Glutamatergic neuron (in vitro differentiated cells): Measurements from ENCODE around the gene ERGIC1. TPM values are rescaled to one million over a fixed set of nuclear protein-coding genes. Genes with fewer than 3 reads are reported as not detected.

ENCODE experiments used
- DNase-seq: peaks from one replicate; pipeline ENCODE4 v3.0.0; 2022
- H3K27ac Mint-ChIP-seq: one replicate; pipeline ENCODE4 v1.8.0; 2020; ENCODE audit warnings: mild to moderate bottlenecking, mixed read lengths, inconsistent platforms; ENCODE audit not compliant: unreplicated experiment
- H3K27me3 Mint-ChIP-seq: one replicate; pipeline ENCODE4 v1.8.0; 2020; ENCODE audit warnings: mild to moderate bottlenecking, moderate library complexity, mixed read lengths, inconsistent platforms; ENCODE audit not compliant: unreplicated experiment
- H3K36me3 Mint-ChIP-seq: one replicate; pipeline ENCODE4 v1.8.0; 2020; ENCODE audit warnings: mild to moderate bottlenecking, mixed read lengths, inconsistent platforms; ENCODE audit not compliant: unreplicated experiment
- H3K4me1 Mint-ChIP-seq: one replicate; pipeline ENCODE4 v1.8.0; 2020; ENCODE audit warnings: mild to moderate bottlenecking, low read depth, mixed read lengths, inconsistent platforms; ENCODE audit not compliant: unreplicated experiment
- H3K4me3 Mint-ChIP-seq: one replicate; pipeline ENCODE4 v1.8.0; 2020; ENCODE audit warnings: mild to moderate bottlenecking, mixed read lengths, inconsistent platforms; ENCODE audit not compliant: unreplicated experiment
- H3K9me3 Mint-ChIP-seq: one replicate; pipeline ENCODE4 v1.8.0; 2020; ENCODE audit warnings: mild to moderate bottlenecking, moderate library complexity, mixed read lengths, inconsistent platforms; ENCODE audit not compliant: unreplicated experiment
- total RNA-seq: library from RNA; stranded (reverse); fragmentation: NEBNext Ultra II Directional; extraction: Animal tissue kit (Norgen Biotek cat#: 25700); gene quantifications from one replicate; pipeline ENCODE4 v1.2.1, GENCODE V29; 2021; ENCODE audit not compliant: unreplicated experiment
- TF ChIP-seq, protein P1 (sequence below): fragments of 200-600 bp; sonication (generic); IDR thresholded peaks from one replicate; pipeline ENCODE4 v1.5.0; 2021; ENCODE audit not compliant: partially characterized antibody, unreplicated experiment

The ERGIC1 gene
- total RNA-seq, 1 donor from 2014 or later = 76.2 TPM

GRCh38 chr5:172898843-172899369 is 64.9 kb downstream of the ERGIC1 start:
- TF ChIP-seq, protein P1, sequence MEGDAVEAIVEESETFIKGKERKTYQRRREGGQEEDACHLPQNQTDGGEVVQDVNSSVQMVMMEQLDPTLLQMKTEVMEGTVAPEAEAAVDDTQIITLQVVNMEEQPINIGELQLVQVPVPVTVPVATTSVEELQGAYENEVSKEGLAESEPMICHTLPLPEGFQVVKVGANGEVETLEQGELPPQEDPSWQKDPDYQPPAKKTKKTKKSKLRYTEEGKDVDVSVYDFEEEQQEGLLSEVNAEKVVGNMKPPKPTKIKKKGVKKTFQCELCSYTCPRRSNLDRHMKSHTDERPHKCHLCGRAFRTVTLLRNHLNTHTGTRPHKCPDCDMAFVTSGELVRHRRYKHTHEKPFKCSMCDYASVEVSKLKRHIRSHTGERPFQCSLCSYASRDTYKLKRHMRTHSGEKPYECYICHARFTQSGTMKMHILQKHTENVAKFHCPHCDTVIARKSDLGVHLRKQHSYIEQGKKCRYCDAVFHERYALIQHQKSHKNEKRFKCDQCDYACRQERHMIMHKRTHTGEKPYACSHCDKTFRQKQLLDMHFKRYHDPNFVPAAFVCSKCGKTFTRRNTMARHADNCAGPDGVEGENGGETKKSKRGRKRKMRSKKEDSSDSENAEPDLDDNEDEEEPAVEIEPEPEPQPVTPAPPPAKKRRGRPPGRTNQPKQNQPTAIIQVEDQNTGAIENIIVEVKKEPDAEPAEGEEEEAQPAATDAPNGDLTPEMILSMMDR = no peak
- Mint-ChIP-seq H3K9me3 (peaks cover 8% of the 10 kb centered on the region), H3K36me3 (peaks cover 2% of the 10 kb centered on the region), H3K27me3 (peaks cover 10% of the 10 kb centered on the region), H3K4me1 (peaks cover 7% of the 10 kb centered on the region), H3K27ac (no peak overlapping the region), H3K4me3 (no peak overlapping the region)
- DNase-seq = no peak

DNA sequence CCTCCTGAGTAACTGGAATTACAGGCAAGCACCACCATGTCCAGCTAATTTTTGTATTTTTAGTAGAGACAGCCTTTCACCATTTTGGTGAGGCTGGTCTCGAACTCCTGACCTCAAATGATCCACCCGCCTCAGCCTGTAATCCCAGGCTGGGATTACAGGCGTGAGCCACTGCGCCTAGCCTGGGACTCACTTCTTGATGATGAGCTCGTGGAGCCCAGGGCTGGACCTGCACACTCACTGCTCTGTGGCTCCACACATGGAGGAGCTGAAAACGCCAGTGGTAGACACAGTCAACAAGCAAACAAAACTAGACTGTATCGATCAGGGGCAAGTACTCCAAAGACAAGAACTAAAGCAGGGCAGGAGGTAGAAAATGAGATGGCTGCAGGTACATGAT is 65.4 kb downstream of the ERGIC1 start:
- TF ChIP-seq, protein P1 = no peak
- Mint-ChIP-seq H3K36me3 (peaks cover 5% of the 10 kb centered on the region), H3K4me1 (peaks cover 12% of the 10 kb centered on the region), H3K27ac (no peak overlapping the region), H3K9me3 (peaks cover 10% of the 10 kb centered on the region), H3K27me3 (peaks cover 11% of the 10 kb centered on the region), H3K4me3 (no peak overlapping the region)
- DNase-seq = no peak

DNA sequence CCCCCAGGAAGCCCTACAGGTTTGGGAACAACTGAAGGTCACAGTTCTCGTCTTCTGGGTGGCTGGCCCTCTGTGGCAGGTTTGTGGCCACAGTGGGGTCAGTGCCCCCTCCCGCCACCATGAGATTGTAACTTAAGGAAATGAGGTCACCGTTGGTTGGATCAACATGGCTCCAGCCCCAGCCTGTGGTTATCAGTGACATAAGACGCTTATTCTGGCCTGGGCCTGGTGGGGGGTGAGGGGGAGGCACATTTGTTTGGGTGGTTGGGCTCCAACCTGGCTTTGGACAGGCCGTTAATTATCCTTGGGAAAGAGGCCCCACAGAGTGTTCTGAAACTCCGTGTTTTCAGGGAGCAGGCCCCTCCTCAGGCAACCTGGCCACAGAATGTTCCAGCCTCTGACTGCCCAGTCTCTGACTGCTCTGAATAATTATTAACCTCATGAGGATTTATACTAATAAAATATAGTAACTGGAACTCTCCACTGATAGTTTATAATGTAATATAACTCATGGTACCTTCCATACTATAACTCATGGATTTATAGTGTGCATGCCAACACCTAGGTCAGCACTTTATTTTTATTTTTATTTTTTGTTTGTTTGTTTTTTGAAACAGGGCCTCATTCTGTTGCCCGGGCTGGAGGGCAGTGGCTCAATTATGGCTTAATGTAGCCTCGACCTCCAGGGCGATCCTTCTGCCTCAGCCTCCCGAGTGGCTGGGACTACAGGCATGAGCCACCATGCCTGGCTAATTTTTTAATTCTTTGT is 67.1 kb downstream of the ERGIC1 start:
- H3K4me3 Mint-ChIP-seq = no peak overlapping the region
- no peak overlapping the region for H3K27ac Mint-ChIP-seq
- peaks cover 10% of the 10 kb centered on the region for H3K9me3 Mint-ChIP-seq
- peaks cover 18% of the 10 kb centered on the region for H3K4me1 Mint-ChIP-seq
- DNase-seq = no peak
- TF ChIP-seq, protein P1 = no peak
- H3K27me3 Mint-ChIP-seq = peaks cover 8% of the 10 kb centered on the region
- peaks cover 5% of the 10 kb centered on the region for H3K36me3 Mint-ChIP-seq

- TF ChIP-seq, protein P1 = no peak
- Mint-ChIP-seq H3K4me1 (peaks cover 20% of the 10 kb centered on the region), H3K4me3 (no peak overlapping the region), H3K9me3 (peaks cover 9% of the 10 kb centered on the region), H3K36me3 (peaks cover 5% of the 10 kb centered on the region), H3K27me3 (peaks cover 8% of the 10 kb centered on the region), H3K27ac (no peak overlapping the region)
- DNase-seq = no peak
These were observed 67.9 kb downstream of the ERGIC1 start for GRCh38 chr5:172901788-172902496.
